ENCODE results near the gene NAMPT.

The NAMPT gene

DNA sequence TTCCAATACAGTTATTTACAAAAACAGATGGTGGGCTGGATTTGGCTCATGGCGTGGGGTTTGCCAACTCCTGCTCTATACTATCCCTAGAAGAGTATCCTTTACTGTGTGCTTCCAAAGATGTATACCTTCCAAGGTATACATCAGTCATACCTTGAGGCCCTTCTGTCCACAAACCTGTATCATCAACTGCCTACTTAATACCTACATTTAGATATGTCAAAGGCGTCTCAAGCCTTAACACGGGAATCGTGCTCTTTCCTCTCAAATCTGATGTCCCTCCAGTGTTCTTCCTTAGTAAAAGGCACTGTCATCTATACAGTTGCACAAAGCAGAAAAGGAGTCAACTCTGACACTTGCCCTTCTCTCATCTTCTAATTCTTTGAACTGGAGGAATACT lies 36.9 kb downstream of the NAMPT start:
- peaks cover 0 to 14% (median 0%) of the 10 kb centered on the region in 3 donors for H3K9me3 ChIP-seq
- no peak overlapping the region for H3K4me3 ChIP-seq
- no peak overlapping the region for H3K27ac ChIP-seq
- H3K27me3 ChIP-seq = no peaks in the 10 kb centered on the region
- intact Hi-C loops (cut with DNase I; ENCODE audit: low total_unique reads) = no loop called here
- H3K4me1 ChIP-seq = no peaks in the 10 kb centered on the region
- no peak for DNase-seq
- H3K36me3 ChIP-seq = peaks cover 48 to 55% (median 53%) of the 10 kb centered on the region in 3 donors
- TF ChIP-seq, protein P1, sequence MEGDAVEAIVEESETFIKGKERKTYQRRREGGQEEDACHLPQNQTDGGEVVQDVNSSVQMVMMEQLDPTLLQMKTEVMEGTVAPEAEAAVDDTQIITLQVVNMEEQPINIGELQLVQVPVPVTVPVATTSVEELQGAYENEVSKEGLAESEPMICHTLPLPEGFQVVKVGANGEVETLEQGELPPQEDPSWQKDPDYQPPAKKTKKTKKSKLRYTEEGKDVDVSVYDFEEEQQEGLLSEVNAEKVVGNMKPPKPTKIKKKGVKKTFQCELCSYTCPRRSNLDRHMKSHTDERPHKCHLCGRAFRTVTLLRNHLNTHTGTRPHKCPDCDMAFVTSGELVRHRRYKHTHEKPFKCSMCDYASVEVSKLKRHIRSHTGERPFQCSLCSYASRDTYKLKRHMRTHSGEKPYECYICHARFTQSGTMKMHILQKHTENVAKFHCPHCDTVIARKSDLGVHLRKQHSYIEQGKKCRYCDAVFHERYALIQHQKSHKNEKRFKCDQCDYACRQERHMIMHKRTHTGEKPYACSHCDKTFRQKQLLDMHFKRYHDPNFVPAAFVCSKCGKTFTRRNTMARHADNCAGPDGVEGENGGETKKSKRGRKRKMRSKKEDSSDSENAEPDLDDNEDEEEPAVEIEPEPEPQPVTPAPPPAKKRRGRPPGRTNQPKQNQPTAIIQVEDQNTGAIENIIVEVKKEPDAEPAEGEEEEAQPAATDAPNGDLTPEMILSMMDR (IDR thresholded peaks at IDR 0.05) = no peak

DNA sequence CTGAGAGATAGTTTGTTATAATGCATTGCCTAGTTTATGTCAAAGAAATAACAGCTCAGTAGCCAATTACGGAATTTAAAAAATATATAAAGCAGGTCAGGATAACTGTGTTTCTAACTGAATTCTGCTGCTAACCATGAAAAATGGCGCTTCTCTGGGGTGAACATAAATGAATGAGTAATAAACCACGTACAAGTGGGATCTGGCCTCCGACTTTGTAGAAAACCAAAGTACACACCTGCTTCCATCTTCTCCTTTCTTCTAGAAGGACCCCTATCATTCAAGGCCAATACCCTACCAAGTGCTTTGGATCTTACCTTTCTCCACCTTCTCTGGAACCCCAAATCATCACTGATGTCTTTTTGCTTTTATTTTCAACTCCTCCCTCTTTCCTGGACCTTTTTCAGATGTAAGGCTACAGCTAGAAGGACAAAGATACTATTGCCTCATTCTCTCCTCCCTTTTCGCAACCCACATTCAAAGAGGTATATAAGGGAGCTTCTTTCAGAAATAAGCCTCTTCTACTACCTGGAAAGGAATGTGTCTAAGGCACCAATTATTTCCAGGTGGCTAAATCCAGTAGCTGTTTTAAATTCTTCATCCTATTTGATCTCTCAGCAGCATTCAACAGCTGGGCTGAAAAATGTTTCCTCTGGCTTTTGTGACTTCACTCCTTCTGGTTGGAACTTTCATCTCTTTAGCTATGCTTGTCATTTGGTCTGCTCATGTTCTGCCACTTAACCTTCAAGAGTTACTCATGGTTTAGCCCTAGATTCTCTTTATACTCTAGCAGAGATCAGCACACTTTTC lies 37.7 kb downstream of the NAMPT start:
- DNase-seq = no peak
- Histone ChIP-seq H3K27me3 (no peaks in the 10 kb centered on the region), H3K36me3 (peaks cover 41 to 47% (median 46%) of the 10 kb centered on the region in 3 donors), H3K27ac (no peak overlapping the region), H3K4me1 (no peaks in the 10 kb centered on the region), H3K9me3 (peaks cover 0 to 14% (median 0%) of the 10 kb centered on the region in 3 donors), H3K4me3 (no peak overlapping the region)
- intact Hi-C loops (cut with DNase I; ENCODE audit: low total_unique reads) = no loop called here
- TF ChIP-seq, protein P1 (IDR thresholded peaks at IDR 0.05) = no peak

DNA sequence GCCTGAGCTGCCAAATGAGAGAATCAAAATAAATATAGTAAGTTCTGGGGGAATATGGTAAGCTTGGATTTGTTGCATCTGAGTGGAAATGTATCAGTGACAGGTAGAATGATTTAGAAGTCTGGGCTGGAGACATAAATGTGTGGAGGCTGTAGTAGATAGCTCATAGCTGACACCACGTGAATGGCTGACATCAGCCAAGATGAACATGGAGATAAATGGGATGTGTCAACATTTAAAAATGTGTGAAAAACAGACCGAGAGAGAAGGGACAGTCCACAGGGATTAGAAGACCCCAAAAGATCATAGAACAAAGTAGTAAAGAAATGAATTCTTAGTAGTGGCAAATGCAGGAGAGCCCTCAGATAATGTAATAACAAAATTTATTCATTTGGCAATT lies 40.9 kb downstream of the NAMPT start:
- intact Hi-C loops (cut with DNase I; ENCODE audit: low total_unique reads) = no loop called here
- H3K27ac ChIP-seq = no peak overlapping the region
- no peak overlapping the region for H3K4me3 ChIP-seq
- TF ChIP-seq, protein P1 (IDR thresholded peaks at IDR 0.05) = no peak
- H3K27me3 ChIP-seq = no peaks in the 10 kb centered on the region
- peaks cover 0 to 4% (median 0%) of the 10 kb centered on the region in 4 donors for H3K4me1 ChIP-seq
- no peak for DNase-seq
- H3K36me3 ChIP-seq = peaks cover 18 to 22% (median 21%) of the 10 kb centered on the region in 3 donors
- peaks cover 0 to 14% (median 0%) of the 10 kb centered on the region in 3 donors for H3K9me3 ChIP-seq

DNA sequence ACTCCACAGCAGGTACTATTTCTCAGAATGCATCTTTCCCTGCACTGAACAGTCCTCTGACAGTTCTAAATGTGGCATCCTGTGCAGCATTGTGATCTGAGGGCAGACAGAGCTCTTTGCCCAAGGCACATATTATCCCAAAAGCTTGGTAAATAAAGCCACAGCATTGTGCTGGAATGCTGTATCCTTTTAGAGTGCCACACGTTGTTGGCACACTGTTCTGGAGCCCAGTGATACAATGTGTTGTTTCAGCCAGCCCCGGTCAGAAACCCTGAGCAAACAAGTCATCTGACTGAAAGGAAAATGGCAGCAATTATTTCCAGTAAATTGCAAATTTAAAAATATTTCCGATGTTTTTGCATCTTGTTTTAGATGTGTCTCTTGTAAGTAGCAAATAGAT lies 45.4 kb downstream of the NAMPT start:
- no peaks in the 10 kb centered on the region for H3K36me3 ChIP-seq
- intact Hi-C loops (cut with DNase I; ENCODE audit: low total_unique reads) = no loop called here
- H3K4me3 ChIP-seq = no peak overlapping the region
- H3K9me3 ChIP-seq = no peaks in the 10 kb centered on the region
- TF ChIP-seq, protein P1 (IDR thresholded peaks at IDR 0.05) = no peak
- no peak overlapping the region for H3K27ac ChIP-seq
- H3K27me3 ChIP-seq = no peaks in the 10 kb centered on the region
- peaks cover 0 to 19% (median 4%) of the 10 kb centered on the region in 4 donors for H3K4me1 ChIP-seq
- DNase-seq = no peak

DNA sequence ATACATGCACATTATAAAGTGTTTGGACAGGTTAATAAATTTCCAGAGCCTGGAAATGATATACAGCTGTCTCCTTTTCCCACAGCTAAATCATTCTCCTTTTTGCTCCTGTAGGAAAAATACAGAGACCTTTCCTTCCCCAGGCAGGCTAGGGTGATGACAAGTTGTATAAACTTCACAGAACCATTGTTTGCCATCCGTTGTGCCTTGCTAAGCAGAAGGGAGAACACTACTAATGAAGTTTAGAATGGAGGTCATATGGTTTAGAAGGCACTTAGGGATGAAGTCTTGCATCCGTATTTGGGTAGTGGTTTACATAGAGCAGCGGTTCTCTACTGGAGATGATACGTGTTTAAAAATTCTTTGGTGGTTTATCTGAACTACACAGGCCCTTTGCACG lies 46.0 kb downstream of the NAMPT start:
- peaks cover 0 to 19% (median 4%) of the 10 kb centered on the region in 4 donors for H3K4me1 ChIP-seq
- H3K4me3 ChIP-seq = no peak overlapping the region
- no peaks in the 10 kb centered on the region for H3K27me3 ChIP-seq
- H3K36me3 ChIP-seq = no peaks in the 10 kb centered on the region
- TF ChIP-seq, protein P1 (IDR thresholded peaks at IDR 0.05) = no peak
- H3K9me3 ChIP-seq = no peaks in the 10 kb centered on the region
- no peak overlapping the region for H3K27ac ChIP-seq
- intact Hi-C loops (cut with DNase I; ENCODE audit: low total_unique reads) = no loop called here
- no peak for DNase-seq

Data from tibial artery (tissue), 4 donors.